ENCODE results near the gene TRERF1.

- TF ChIP-seq POLR2A (IDR thresholded peaks at IDR 0.05): no peak
- no peak for TF ChIP-seq CTCF (IDR thresholded peaks at IDR 0.05)
Measured at GRCh38 chr6:42313941-42314570, 137.7 kb downstream of the TRERF1 start.

Data from testis (tissue), 2 donors.